ENCODE results near the gene KLHL25. TPM values are rescaled to one million over a fixed set of nuclear protein-coding genes. Genes with fewer than 3 reads are reported as not detected.
"Not testable (repeated sequence)": the region's sequence is repeated elsewhere in the genome, so short reads cannot be mapped to it uniquely, and the experiment has no call there.

The KLHL25 gene
- total RNA-seq, 1 donor from 2014 or later, result 19.3 TPM

GRCh38 chr15:85804481-85805170, 9.9 kb upstream of the KLHL25 start:
- TF ChIP-seq CTCF (conservative IDR thresholded peaks at IDR 0.05), result no peak

GRCh38 chr15:85802617-85803016, 7.9 kb upstream of the KLHL25 start:
- not testable (repeated sequence) for H3K27ac Mint-ChIP-seq (ENCODE audit: unreplicated experiment); H3K27me3 Mint-ChIP-seq (ENCODE audit: low read depth); H3K4me3 Mint-ChIP-seq; H3K9me3 Mint-ChIP-seq; H3K36me3 Mint-ChIP-seq (ENCODE audit: low read depth); DNase-seq (ENCODE audit: low read depth, low spot score)
- H3K4me1 Mint-ChIP-seq, result peaks cover 11% of the 10 kb centered on the region
- TF ChIP-seq CTCF (conservative IDR thresholded peaks at IDR 0.05), result peak; percentile 15

More at GRCh38 chr15:85804481-85805170, 9.9 kb upstream of the KLHL25 start:
- no peak overlapping the region for H3K4me3 Mint-ChIP-seq
- no peak overlapping the region for H3K27ac Mint-ChIP-seq (ENCODE audit: unreplicated experiment)
- H3K9me3 Mint-ChIP-seq, result no peaks in the 10 kb centered on the region
- H3K36me3 Mint-ChIP-seq (ENCODE audit: low read depth), result no peaks in the 10 kb centered on the region
- H3K27me3 Mint-ChIP-seq (ENCODE audit: low read depth), result no peaks in the 10 kb centered on the region
- H3K4me1 Mint-ChIP-seq, result peaks cover 11% of the 10 kb centered on the region
- DNase-seq (ENCODE audit: low read depth, low spot score), result no peak

- Mint-ChIP-seq H3K9me3 (no peaks in the 10 kb centered on the region), H3K27ac (ENCODE audit: unreplicated experiment) (no peak overlapping the region), H3K4me1 (peaks cover 8% of the 10 kb centered on the region), H3K27me3 (ENCODE audit: low read depth) (no peaks in the 10 kb centered on the region), H3K4me3 (peak overlapping the region; percentile 50), H3K36me3 (ENCODE audit: low read depth) (no peaks in the 10 kb centered on the region)
- DNase-seq (ENCODE audit: low read depth, low spot score), result no peak
- TF ChIP-seq CTCF (conservative IDR thresholded peaks at IDR 0.05), result no peak
Observed at GRCh38 chr15:85800478-85801123, 5.9 kb upstream of the KLHL25 start.

- Mint-ChIP-seq H3K4me1 (peaks cover 31% of the 10 kb centered on the region), H3K4me3 (peak overlapping the region; percentile 95)
- not testable (repeated sequence) for H3K9me3 Mint-ChIP-seq; H3K36me3 Mint-ChIP-seq (ENCODE audit: low read depth); H3K27ac Mint-ChIP-seq (ENCODE audit: unreplicated experiment); H3K27me3 Mint-ChIP-seq (ENCODE audit: low read depth); DNase-seq (ENCODE audit: low read depth, low spot score)
Observed at GRCh38 chr15:85796371-85796770, 1.6 kb upstream of the KLHL25 start.

GRCh38 chr15:85795337-85796305, 896 bp upstream of the KLHL25 start:
- H3K36me3 Mint-ChIP-seq (ENCODE audit: low read depth), result peaks cover 2% of the 10 kb centered on the region
- no peak for DNase-seq (ENCODE audit: low read depth, low spot score)
- H3K27me3 Mint-ChIP-seq (ENCODE audit: low read depth), result no peaks in the 10 kb centered on the region
- peak overlapping the region; percentile 16 for H3K27ac Mint-ChIP-seq (ENCODE audit: unreplicated experiment)
- H3K4me1 Mint-ChIP-seq, result peaks cover 32% of the 10 kb centered on the region
- peak overlapping the region; percentile 95 for H3K4me3 Mint-ChIP-seq
- H3K9me3 Mint-ChIP-seq, result no peaks in the 10 kb centered on the region
- TF ChIP-seq CTCF (conservative IDR thresholded peaks at IDR 0.05), result no peak
